HL-60 (cell line): ENCODE measurements around the gene UCN3.

ENCODE experiments used
- CTCF ChIP-seq: IDR thresholded peaks from one replicate; pipeline ENCODE4 v1.5.1; 2011; ENCODE audit warnings: low read length, control low read depth, inconsistent platforms; ENCODE audit not compliant: insufficient read depth
- REST ChIP-seq: IDR thresholded peaks from 2 replicates; pipeline ENCODE4 v1.6.1; 2012; ENCODE audit warnings: low read depth; ENCODE audit not compliant: insufficient replicate concordance

GRCh38 chr10:5395168-5395567, 30.4 kb downstream of the UCN3 start:
- TF ChIP-seq CTCF, result no peak
- no peak for TF ChIP-seq REST
